ENCODE data around the gene KRTAP12-2.

Gene KRTAP12-2

DNA sequence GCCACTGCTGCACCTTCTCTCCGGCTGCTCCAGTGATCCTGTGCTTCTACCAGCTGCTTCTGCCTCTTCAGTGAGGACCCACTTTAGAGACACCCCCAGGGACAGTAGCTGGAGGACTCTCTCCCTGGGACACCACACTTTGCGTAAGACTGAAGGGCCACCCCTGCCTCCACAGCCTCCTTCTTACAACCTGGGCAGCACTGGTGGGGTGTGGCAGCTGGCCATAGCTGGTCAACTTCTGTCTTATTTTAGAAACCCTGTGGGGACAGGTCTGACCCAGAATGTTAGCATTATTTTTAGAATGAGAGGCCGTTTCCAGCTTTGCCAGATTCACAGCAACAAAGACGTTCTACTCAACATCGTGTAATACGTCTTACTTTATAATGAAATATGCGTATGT is 41.0 kb downstream of the KRTAP12-2 start:
- DNase-seq, result no peak

DNA sequence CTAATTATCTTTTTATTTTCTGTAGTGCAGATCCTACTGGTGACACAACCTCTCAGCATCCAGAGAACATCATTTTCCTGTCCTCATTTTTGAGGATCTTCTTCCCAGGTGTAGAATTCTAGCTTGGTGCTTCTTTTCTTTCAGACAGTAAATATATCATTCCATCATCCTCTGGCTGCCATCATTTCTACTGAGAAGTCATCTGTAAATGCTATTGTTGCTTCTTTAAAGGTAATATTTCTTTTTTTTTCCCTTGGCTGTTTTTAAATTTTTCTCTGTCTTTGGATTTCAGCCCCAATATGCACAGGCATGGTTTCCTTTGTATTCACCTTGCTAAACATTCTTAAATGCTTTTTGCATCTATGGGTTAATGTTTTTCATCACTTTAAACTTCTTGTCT is 43.2 kb downstream of the KRTAP12-2 start:
- no peak for DNase-seq

GRCh38 chr21:44619886-44620285 is 46.8 kb downstream of the KRTAP12-2 start:
- no peak for DNase-seq

GRCh38 chr21:44618909-44619308 is 47.8 kb downstream of the KRTAP12-2 start:
- DNase-seq, result peak; percentile 72 to 73

- peak in 1 of 2 donors; percentile 11 for DNase-seq
Observed at GRCh38 chr21:44618504-44618903, 48.2 kb downstream of the KRTAP12-2 start.

- DNase-seq, result no peak
Observed at GRCh38 chr21:44617071-44617501, 49.6 kb downstream of the KRTAP12-2 start.

- DNase-seq, result no peak
Observed at GRCh38 chr21:44616591-44616926, 50.2 kb downstream of the KRTAP12-2 start.
